A673 (cell line): ENCODE data around the gene WWC1. TPM values are rescaled to one million over a fixed set of nuclear protein-coding genes. Genes with fewer than 3 reads are reported as not detected.

Source experiments
- BruUV-seq: library from RNA; stranded (reverse); fragments of 400-500 nt; replicated peaks from 2 replicates; lab custom pipeline; 2021; lab: Mats Ljungman, UMichigan
- CTCF ChIA-PET: fragments of 300-600 bp; sonication (Branson Sonifier 250); formaldehyde crosslinking; loops from one replicate; lab custom pipeline; 2022; ENCODE audit warnings: antibody characterized with exemption; lab: Charles Lee
- POLR2A ChIA-PET: fragments of 300-600 bp; sonication (Branson Sonifier 250); formaldehyde crosslinking; loops from one replicate; lab custom pipeline; 2022; ENCODE audit warnings: antibody characterized with exemption; ENCODE audit not compliant: low non-redundant PET; lab: Charles Lee
- DNase-seq: peaks from one replicate; pipeline ENCODE4 v3.0.0-alpha.2; 2015; ENCODE audit warnings: low spot score
- H3K27ac ChIP-seq: fragments of 200-600 bp; sonication (generic); 2 replicates; pipeline ENCODE4 v1.5.1; 2016; ENCODE audit warnings: mixed run types, low read depth, mild to moderate bottlenecking, mixed read lengths, antibody characterized with exemption, low read length; ENCODE audit not compliant: poor library complexity, severe bottlenecking
- H3K27me3 ChIP-seq: fragments of 200-600 bp; sonication (generic); replicated peaks from 2 replicates; pipeline ENCODE4 v1.6.1; 2017; ENCODE audit warnings: mixed run types, low read depth, mild to moderate bottlenecking, mixed read lengths, antibody characterized with exemption, low read length; ENCODE audit not compliant: insufficient read depth, poor library complexity
- H3K36me3 ChIP-seq: fragments of 200-600 bp; sonication (generic); 2 replicates; pipeline ENCODE4 v1.6.1; 2016; ENCODE audit warnings: mixed run types, mild to moderate bottlenecking, mixed read lengths, antibody characterized with exemption, low read length; ENCODE audit not compliant: insufficient read depth, poor library complexity, severe bottlenecking
- H3K4me1 ChIP-seq: fragments of 200-600 bp; sonication (generic); 2 replicates; pipeline ENCODE4 v1.6.1; 2017; ENCODE audit warnings: mixed run types, mild to moderate bottlenecking, mixed read lengths, antibody characterized with exemption, low read length; ENCODE audit not compliant: insufficient read depth, poor library complexity, severe bottlenecking
- H3K4me3 ChIP-seq: fragments of 200-600 bp; sonication (generic); 2 replicates; pipeline ENCODE4 v1.5.1; 2016; ENCODE audit warnings: low read depth, mixed run types, mild to moderate bottlenecking, mixed read lengths, low read length; ENCODE audit not compliant: poor library complexity, severe bottlenecking
- H3K9me3 ChIP-seq: fragments of 200-600 bp; sonication (generic); 2 replicates; pipeline ENCODE4 v1.6.1; 2016; ENCODE audit warnings: mixed run types, low read depth, mild to moderate bottlenecking, mixed read lengths, antibody characterized with exemption, low read length; ENCODE audit not compliant: poor library complexity, severe bottlenecking
- EZH2 ChIP-seq: fragments of 200-600 bp; sonication (generic); IDR thresholded peaks from 2 replicates; pipeline ENCODE4 v1.6.1; 2017; ENCODE audit warnings: borderline replicate concordance, low read depth, mild to moderate bottlenecking, mixed read lengths, antibody characterized with exemption, low read length; ENCODE audit not compliant: poor library complexity, severe bottlenecking
- intact Hi-C: fragments of 100-400 bp; cut with micrococcal nuclease; formaldehyde crosslinking; loops from one replicate; pipeline ENCODE4 v1.10.0; 2022; ENCODE audit not compliant: unreplicated experiment
- total RNA-seq: library from RNA; stranded (reverse); gene quantifications from 2 replicates; pipeline ENCODE4 v1.2.3, GENCODE V29; 2021
- TF ChIP-seq, protein P1 (sequence below): fragments of 300-800, 200-600 bp; sonication (generic); conservative IDR thresholded peaks from 2 replicates; pipeline ENCODE4 v1.5.1; 2017; ENCODE audit warnings: low read depth, mild to moderate bottlenecking, antibody characterized with exemption, low read length, moderate library complexity, mixed read lengths

Gene WWC1
- total RNA-seq, 1 experiment from 2014 or later: 8.8 TPM

- no peak overlapping the region for H3K4me3 ChIP-seq
- H3K27me3 ChIP-seq: no peaks in the 10 kb centered on the region
- no peaks in the 10 kb centered on the region for H3K4me1 ChIP-seq
- H3K9me3 ChIP-seq: no peaks in the 10 kb centered on the region
- H3K27ac ChIP-seq: no peak overlapping the region
- ChIA-PET POLR2A (no interaction called here), CTCF (no interaction called here)
- intact Hi-C loops: no loop called here
- no TSS peak for BruUV-seq
- TF ChIP-seq, protein P1, sequence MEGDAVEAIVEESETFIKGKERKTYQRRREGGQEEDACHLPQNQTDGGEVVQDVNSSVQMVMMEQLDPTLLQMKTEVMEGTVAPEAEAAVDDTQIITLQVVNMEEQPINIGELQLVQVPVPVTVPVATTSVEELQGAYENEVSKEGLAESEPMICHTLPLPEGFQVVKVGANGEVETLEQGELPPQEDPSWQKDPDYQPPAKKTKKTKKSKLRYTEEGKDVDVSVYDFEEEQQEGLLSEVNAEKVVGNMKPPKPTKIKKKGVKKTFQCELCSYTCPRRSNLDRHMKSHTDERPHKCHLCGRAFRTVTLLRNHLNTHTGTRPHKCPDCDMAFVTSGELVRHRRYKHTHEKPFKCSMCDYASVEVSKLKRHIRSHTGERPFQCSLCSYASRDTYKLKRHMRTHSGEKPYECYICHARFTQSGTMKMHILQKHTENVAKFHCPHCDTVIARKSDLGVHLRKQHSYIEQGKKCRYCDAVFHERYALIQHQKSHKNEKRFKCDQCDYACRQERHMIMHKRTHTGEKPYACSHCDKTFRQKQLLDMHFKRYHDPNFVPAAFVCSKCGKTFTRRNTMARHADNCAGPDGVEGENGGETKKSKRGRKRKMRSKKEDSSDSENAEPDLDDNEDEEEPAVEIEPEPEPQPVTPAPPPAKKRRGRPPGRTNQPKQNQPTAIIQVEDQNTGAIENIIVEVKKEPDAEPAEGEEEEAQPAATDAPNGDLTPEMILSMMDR: no peak
- TF ChIP-seq EZH2: no peak
- H3K36me3 ChIP-seq: no peaks in the 10 kb centered on the region
- DNase-seq: no peak
Measured at GRCh38 chr5:168317096-168317520, 25.7 kb downstream of the WWC1 start.

GRCh38 chr5:168317521-168318147 is 26.2 kb downstream of the WWC1 start:
- no peaks in the 10 kb centered on the region for H3K36me3 ChIP-seq
- TF ChIP-seq, protein P1: no peak
- no peak for TF ChIP-seq EZH2
- peak; percentile 39 for DNase-seq
- ChIA-PET CTCF (no interaction called here), POLR2A (no interaction called here)
- H3K4me1 ChIP-seq: no peaks in the 10 kb centered on the region
- no peaks in the 10 kb centered on the region for H3K9me3 ChIP-seq
- H3K4me3 ChIP-seq: no peak overlapping the region
- no TSS peak for BruUV-seq
- no peaks in the 10 kb centered on the region for H3K27me3 ChIP-seq
- intact Hi-C loops: no loop called here
- H3K27ac ChIP-seq: no peak overlapping the region

GRCh38 chr5:168318240-168318639 is 26.8 kb downstream of the WWC1 start:
- POLR2A ChIA-PET: no interaction called here
- intact Hi-C loops: no loop called here
- no peak overlapping the region for H3K27ac ChIP-seq
- H3K36me3 ChIP-seq: no peaks in the 10 kb centered on the region
- H3K4me1 ChIP-seq: no peaks in the 10 kb centered on the region
- no peaks in the 10 kb centered on the region for H3K9me3 ChIP-seq
- no peaks in the 10 kb centered on the region for H3K27me3 ChIP-seq
- no TSS peak for BruUV-seq
- CTCF ChIA-PET: no interaction called here
- no peak overlapping the region for H3K4me3 ChIP-seq
- TF ChIP-seq, protein P1: no peak
- no peak for TF ChIP-seq EZH2
- no peak for DNase-seq
